ENCODE measurements around the gene GABARAPL2.

Gene GABARAPL2, protein sequence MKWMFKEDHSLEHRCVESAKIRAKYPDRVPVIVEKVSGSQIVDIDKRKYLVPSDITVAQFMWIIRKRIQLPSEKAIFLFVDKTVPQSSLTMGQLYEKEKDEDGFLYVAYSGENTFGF

GRCh38 chr16:75566040-75566757 is at the start of gene GABARAPL2:
GABARAPL2 (plus strand) TSS chr16:75566379; CDS start chr16:75566487, 108 bp downstream.
- peaks cover 34 to 49% (median 48%) of the 10 kb centered on the region in 11 experiments; a peak in 21 of 22 replicates for H4K20me1 ChIP-seq
- H3K36me3 ChIP-seq = peaks cover 30 to 40% (median 38%) of the 10 kb centered on the region in 11 experiments
- H3K27ac ChIP-seq = peak within 1 kb of the TSS; percentile 70 to 87 (median 81)
- peak within 1 kb of the TSS; percentile 85 to 100 (median 96) for H3K4me3 ChIP-seq
- peak within 1 kb of the TSS; percentile 85 to 95 (median 89) for H3K9ac ChIP-seq
- H3K9me3 ChIP-seq (replicated peaks in 1 of 11) = no peaks in the 10 kb centered on the region
- TF ChIP-seq Cebpa-rat (IDR thresholded peaks at IDR 0.05) = no peak
- H3K27me3 ChIP-seq = no peaks in the 10 kb centered on the region
- H3K4me2 ChIP-seq = peak within 1 kb of the TSS; percentile 94 to 100 (median 98)
- peaks cover 53 to 59% (median 57%) of the 10 kb centered on the region in 10 experiments for H3K4me1 ChIP-seq

DNA sequence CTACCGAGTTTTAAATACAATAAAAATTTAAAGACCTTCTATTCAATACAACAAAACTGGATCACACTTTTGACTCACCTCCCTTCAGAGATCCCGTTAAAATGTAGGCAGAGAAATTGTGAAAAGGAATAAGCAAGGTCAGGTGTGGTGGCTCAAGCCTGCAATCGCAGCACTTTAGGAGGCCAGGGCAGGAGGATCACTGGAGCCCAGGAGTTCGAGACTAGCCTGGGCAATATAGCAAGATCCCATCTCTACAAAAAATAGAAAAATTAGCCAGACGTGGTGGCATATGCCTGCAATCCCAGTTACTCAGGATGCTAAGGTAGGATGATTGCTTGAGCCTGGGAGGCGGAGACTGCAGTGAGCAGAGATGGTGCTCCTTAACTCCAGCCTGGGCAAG is 47.0 kb upstream of the GABARAPL2 start:
- Histone ChIP-seq H3K27ac (no peak overlapping the region), H3K4me2 (no peak overlapping the region), H3K4me3 (no peak overlapping the region), H4K20me1 (no peaks in the 10 kb centered on the region), H3K9me3 (replicated peaks in 1 of 11) (peaks cover 0 to 6% (median 0%) of the 10 kb centered on the region in 11 experiments; a peak in 2 of 22 replicates), H3K4me1 (peaks cover 6 to 18% (median 10%) of the 10 kb centered on the region in 10 experiments; a peak in 16 of 20 replicates), H3K36me3 (0 out of 22 replicates have a peak, but pooled peaks cover 0 to 4% (median 0%) of the 10 kb centered on the region in 11 experiments), H3K27me3 (no peaks in the 10 kb centered on the region), H3K9ac (no peak overlapping the region)
- no peak for TF ChIP-seq Cebpa-rat (IDR thresholded peaks at IDR 0.05)

DNA sequence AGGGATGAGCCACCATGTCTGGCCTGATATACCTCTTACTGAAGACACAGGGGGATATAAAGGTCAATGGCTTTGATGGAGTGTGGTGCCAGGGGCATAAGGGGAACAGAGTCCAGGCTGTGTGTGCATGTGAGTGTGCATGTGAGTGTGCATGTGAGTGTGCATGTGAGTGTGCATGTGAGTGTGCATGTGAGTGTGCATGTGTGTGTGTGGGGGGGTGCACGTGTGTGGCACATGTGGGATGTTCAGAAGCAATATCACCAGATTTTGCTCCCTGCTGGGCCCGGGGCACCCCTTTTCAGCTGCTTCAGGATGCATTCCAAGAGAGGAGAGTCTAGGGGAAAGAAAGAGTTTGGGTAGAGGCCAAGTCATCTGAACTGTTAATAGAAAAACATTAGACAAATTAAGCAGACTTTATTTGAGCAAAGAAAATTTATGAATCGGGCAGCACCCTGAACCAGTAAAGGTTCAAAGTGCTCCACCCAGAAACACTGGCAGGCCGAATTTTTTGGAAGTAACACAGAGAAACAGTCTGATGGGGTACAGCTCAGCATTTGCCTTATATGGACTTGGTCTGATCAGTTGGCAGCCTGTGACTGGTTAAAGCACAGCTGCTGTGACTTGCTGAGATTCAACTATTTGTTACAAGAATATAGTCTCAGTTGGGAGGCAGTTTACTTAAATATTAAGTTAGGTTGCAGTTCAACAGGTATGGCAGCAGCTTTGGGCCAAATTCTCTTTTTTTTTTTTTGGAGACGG is 40.0 kb upstream of the GABARAPL2 start:
- Histone ChIP-seq H3K4me3 (no peak overlapping the region), H3K4me1 (peaks cover 0 to 11% (median 4%) of the 10 kb centered on the region in 10 experiments; a peak in 5 of 20 replicates), H3K27ac (no peak overlapping the region), H3K4me2 (no peak overlapping the region), H3K9ac (no peak overlapping the region), H3K27me3 (no peaks in the 10 kb centered on the region), H3K36me3 (peaks cover 0 to 5% (median 0%) of the 10 kb centered on the region in 11 experiments; a peak in 1 of 22 replicates), H3K9me3 (replicated peaks in 1 of 11) (peaks cover 0 to 20% (median 8%) of the 10 kb centered on the region in 11 experiments; a peak in 6 of 22 replicates), H4K20me1 (no peaks in the 10 kb centered on the region)
- TF ChIP-seq Cebpa-rat (IDR thresholded peaks at IDR 0.05) = no peak

DNA sequence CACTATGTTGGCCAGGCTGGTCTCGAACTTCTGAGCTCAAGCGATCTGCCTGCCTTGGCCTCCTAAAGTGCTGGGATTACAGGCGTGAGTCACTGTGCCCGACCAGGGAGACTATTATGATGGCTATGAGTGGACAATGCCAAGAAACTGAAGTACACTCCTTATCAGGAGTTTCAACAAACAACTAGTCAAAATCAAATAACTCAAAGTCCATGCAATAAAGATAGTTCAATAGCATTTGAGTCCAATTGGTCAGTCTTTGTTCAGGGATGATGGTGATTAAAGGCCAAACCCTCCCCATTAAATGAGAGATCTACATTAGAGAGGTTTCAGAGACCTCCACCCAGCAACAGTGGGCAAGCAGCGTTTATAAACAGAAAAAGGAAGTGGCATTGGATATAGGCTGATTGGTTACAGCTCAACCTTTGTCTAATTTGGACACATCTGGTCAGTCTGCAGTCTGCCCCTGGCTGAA is 38.3 kb upstream of the GABARAPL2 start:
- TF ChIP-seq Cebpa-rat (IDR thresholded peaks at IDR 0.05) = no peak
- 0 out of 22 replicates have a peak overlapping the region, but pooled peaks of 1 of the 11 experiments have one; percentile 5 for H3K27ac ChIP-seq
- no peak overlapping the region for H3K4me3 ChIP-seq
- H3K4me2 ChIP-seq = peak overlapping the region in 3 of 11 experiments; percentile 10 to 45 (median 15); a peak in 3 of 22 replicates
- H3K4me1 ChIP-seq = peaks cover 0 to 11% (median 2%) of the 10 kb centered on the region in 10 experiments; a peak in 5 of 20 replicates
- H3K36me3 ChIP-seq = peaks cover 0 to 5% (median 0%) of the 10 kb centered on the region in 11 experiments; a peak in 1 of 22 replicates
- no peak overlapping the region for H3K9ac ChIP-seq
- H3K9me3 ChIP-seq (replicated peaks in 1 of 11) = peaks cover 0 to 20% (median 8%) of the 10 kb centered on the region in 11 experiments; a peak in 6 of 22 replicates
- H3K27me3 ChIP-seq = no peaks in the 10 kb centered on the region
- peaks cover 0 to 9% (median 0%) of the 10 kb centered on the region in 11 experiments; a peak in 1 of 22 replicates for H4K20me1 ChIP-seq

DNA sequence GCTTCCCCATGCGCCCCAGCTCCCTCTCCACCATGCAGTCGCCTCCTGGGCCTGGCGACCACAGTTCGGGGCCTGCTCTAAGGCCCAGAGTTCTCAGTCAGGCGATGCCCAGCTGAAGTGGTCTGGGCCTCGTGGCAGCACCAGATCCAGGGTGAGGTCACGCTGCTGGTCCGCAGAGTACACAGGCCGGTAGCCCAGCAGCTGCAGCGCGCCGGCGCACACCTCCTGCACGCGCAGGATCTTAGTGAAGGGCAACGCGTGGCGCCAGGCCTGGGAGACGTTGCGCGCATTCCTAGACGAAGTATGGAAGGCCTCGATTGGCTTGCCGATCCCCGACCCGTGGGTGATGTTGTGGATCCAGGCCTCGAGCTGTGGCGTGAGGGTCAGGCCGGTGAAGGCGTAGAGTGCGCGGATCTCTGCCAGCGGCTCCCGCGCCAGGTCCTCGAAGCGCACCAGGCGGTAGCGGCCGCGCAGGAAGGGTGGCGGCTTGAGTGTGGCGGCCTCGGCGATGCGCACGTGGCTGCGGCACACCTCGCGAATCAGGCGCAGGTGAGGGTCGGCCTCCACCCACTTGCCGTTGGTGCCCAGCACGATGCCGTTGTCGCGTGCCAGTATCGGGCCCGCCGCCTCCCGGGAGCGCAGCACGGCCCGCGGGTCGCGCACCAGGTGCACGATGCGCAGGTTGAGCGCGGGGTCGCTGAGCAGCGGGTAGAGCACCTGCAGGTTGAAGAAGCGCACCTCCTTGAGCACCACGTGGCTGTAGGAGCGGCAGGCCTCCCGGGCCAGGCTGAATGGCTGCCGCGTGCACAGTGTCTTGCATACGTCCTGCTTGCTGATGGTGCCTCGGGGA is 36.9 kb upstream of the GABARAPL2 start:
- Histone ChIP-seq H4K20me1 (peaks cover 0 to 9% (median 0%) of the 10 kb centered on the region in 11 experiments; a peak in 1 of 22 replicates), H3K27me3 (no peaks in the 10 kb centered on the region), H3K4me3 (no peak overlapping the region), H3K9me3 (replicated peaks in 1 of 11) (peaks cover 0 to 20% (median 8%) of the 10 kb centered on the region in 11 experiments; a peak in 6 of 22 replicates), H3K4me1 (peaks cover 3 to 14% (median 4%) of the 10 kb centered on the region in 10 experiments; a peak in 17 of 20 replicates), H3K27ac (no peak overlapping the region), H3K36me3 (peaks cover 0 to 5% (median 0%) of the 10 kb centered on the region in 11 experiments; a peak in 1 of 22 replicates), H3K9ac (no peak overlapping the region), H3K4me2 (no peak overlapping the region)
- TF ChIP-seq Cebpa-rat (IDR thresholded peaks at IDR 0.05) = no peak

DNA sequence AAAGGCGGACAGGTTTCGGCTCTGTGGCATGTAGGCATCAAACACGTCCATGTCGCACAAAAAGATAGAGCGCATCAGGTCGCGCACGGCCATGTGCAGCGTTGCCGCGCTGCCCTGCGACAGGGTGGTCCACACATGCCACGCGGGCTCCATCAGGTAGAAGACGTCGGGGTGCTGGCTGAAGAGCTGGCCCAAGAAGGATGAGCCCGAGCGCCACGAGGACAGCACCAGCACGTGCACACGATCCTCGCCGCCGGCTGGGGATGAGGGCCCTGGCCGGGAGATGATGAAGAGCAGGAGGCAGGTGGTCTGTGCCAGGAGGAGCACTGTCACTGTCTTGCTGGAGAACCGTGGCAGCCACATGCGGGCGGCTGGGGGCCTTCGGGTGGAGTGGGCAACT is 36.2 kb upstream of the GABARAPL2 start:
- Histone ChIP-seq H3K4me2 (no peak overlapping the region), H3K27ac (no peak overlapping the region), H3K4me3 (no peak overlapping the region), H3K36me3 (peaks cover 0 to 5% (median 0%) of the 10 kb centered on the region in 11 experiments; a peak in 1 of 22 replicates), H4K20me1 (peaks cover 0 to 9% (median 0%) of the 10 kb centered on the region in 11 experiments; a peak in 1 of 22 replicates), H3K9ac (no peak overlapping the region), H3K27me3 (no peaks in the 10 kb centered on the region), H3K9me3 (replicated peaks in 1 of 11) (peaks cover 0 to 20% (median 8%) of the 10 kb centered on the region in 11 experiments; a peak in 6 of 22 replicates), H3K4me1 (peaks cover 4 to 20% (median 11%) of the 10 kb centered on the region in 10 experiments; a peak in 17 of 20 replicates)
- no peak for TF ChIP-seq Cebpa-rat (IDR thresholded peaks at IDR 0.05)

DNA sequence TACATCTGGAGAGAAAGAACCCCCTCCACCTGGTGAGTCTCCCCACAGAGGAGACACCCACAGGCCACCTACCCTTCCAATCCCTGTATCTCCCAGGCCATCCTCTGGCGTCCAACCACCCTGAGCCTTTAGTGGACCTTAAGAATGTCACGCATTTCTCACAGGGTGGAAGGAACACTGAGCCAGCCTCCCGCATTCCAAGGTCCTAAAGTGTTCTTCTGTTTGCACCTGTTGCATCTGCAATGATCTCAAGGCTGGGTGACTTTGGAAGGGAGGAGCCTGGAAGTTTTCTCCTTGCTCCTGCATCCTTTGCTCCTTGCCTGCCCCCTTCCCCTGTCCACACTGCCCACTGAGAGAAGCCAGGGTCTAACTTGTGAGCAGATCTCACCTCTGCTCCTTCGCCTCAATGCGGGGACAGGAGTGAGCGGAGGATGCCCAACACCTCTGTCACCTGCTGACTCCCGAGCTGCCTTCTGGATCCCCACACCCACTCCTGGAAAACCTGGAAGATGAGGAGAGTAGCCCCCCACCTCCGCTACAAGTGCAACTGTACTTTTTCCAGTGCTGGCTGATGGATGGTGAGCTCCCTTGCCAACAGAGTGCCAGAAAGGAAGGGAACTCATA is 33.9 kb upstream of the GABARAPL2 start:
- Histone ChIP-seq H3K9me3 (replicated peaks in 1 of 11) (peaks cover 0 to 16% (median 8%) of the 10 kb centered on the region in 11 experiments; a peak in 6 of 22 replicates), H3K27me3 (no peaks in the 10 kb centered on the region), H3K27ac (no peak overlapping the region), H3K4me1 (peaks cover 4 to 26% (median 15%) of the 10 kb centered on the region in 10 experiments; a peak in 17 of 20 replicates), H4K20me1 (peaks cover 0 to 9% (median 0%) of the 10 kb centered on the region in 11 experiments; a peak in 1 of 22 replicates), H3K4me2 (no peak overlapping the region), H3K36me3 (peaks cover 0 to 5% (median 0%) of the 10 kb centered on the region in 11 experiments; a peak in 1 of 22 replicates), H3K4me3 (no peak overlapping the region), H3K9ac (no peak overlapping the region)
- no peak for TF ChIP-seq Cebpa-rat (IDR thresholded peaks at IDR 0.05)

Measured in BLaER1 treated with 17β-estradiol and CSF1 and Interleukin-3, amounts not matched to agents 10 nM and 100 nM (cell line).